ENCODE results near the gene RLIM. TPM values are rescaled to one million over a fixed set of nuclear protein-coding genes. Genes with fewer than 3 reads are reported as not detected.

RLIM gene
- total RNA-seq, result 20.4 and 27.9 TPM in 2 replicates

GRCh38 chrX:74614093-74614909 lies at the start of gene RLIM:
TSS of gene RLIM (minus strand) at chrX:74614624. CDS start at chrX:74595977, 18,647 bp downstream.

Other genes starting within 250 kb of the RLIM start
- 8.7 and 12.2 TPM in 2 replicates for gene SLC16A2, start 193.1 kb downstream of the RLIM start, total RNA-seq

All from hair follicular keratinocyte (primary cell).